RWPE2 (cell line): ENCODE measurements around the gene PSTPIP1.

Experiments
- ATAC-seq: fragments of 200-7000 bp; cut with Tn5 transposase; 3 replicates; pipeline ENCODE4 v1.9.1; 2021; ENCODE audit warnings: low read depth
- DNase-seq: peaks from one replicate; pipeline ENCODE4 v3.0.0-alpha.2; 2020; ENCODE audit warnings: low spot score
- H3K27ac ChIP-seq: fragments of 450-650 bp; 2 replicates; pipeline ENCODE4 v1.5.1; 2017; ENCODE audit warnings: mild to moderate bottlenecking; ENCODE audit not compliant: poor library complexity, severe bottlenecking
- H3K27me3 ChIP-seq: fragments of 250-450 bp; sonication (Bioruptor Pico); 2 replicates; pipeline ENCODE4 v1.5.1; 2021; ENCODE audit warnings: mild to moderate bottlenecking, moderate library complexity; ENCODE audit not compliant: insufficient read depth, poor library complexity, severe bottlenecking
- H3K36me3 ChIP-seq: fragments of 250-450 bp; sonication (Bioruptor Pico); 2 replicates; pipeline ENCODE4 v1.5.1; 2020; ENCODE audit warnings: low read depth, mild to moderate bottlenecking, moderate library complexity
- H3K4me1 ChIP-seq: fragments of 250-450 bp; sonication (Bioruptor Pico); 2 replicates; pipeline ENCODE4 v1.5.1; 2021; ENCODE audit warnings: mild to moderate bottlenecking, moderate library complexity; ENCODE audit not compliant: insufficient read depth, poor library complexity, severe bottlenecking
- H3K4me3 ChIP-seq: fragments of 250-450 bp; sonication (Bioruptor Pico); 2 replicates; pipeline ENCODE4 v1.5.1; 2021; ENCODE audit warnings: mild to moderate bottlenecking, moderate library complexity; ENCODE audit not compliant: severe bottlenecking
- H3K9me3 ChIP-seq: fragments of 250-450 bp; sonication (Bioruptor Pico); 2 replicates; pipeline ENCODE4 v1.5.1; 2021; ENCODE audit warnings: mild to moderate bottlenecking, moderate library complexity; ENCODE audit not compliant: severe bottlenecking
- CTCF ChIP-seq: fragments of 450-650 bp; IDR thresholded peaks from one replicate; pipeline ENCODE4 v1.5.1; 2017; ENCODE audit warnings: mild to moderate bottlenecking, moderate library complexity; ENCODE audit not compliant: poor library complexity, severe bottlenecking

PSTPIP1 gene

GRCh38 chr15:76979996-76980520 is 14.9 kb upstream of the PSTPIP1 start:
- no peaks in the 10 kb centered on the region for H3K9me3 ChIP-seq
- no peak overlapping the region for H3K27ac ChIP-seq
- H3K27me3 ChIP-seq, result no peaks in the 10 kb centered on the region
- no peaks in the 10 kb centered on the region for H3K4me1 ChIP-seq
- no peak for DNase-seq
- H3K36me3 ChIP-seq, result no peaks in the 10 kb centered on the region
- no peak overlapping the region for H3K4me3 ChIP-seq
- no peak for ATAC-seq
- TF ChIP-seq CTCF, result no peak

GRCh38 chr15:76982356-76982755 is 12.6 kb upstream of the PSTPIP1 start:
- H3K9me3 ChIP-seq, result no peaks in the 10 kb centered on the region
- H3K36me3 ChIP-seq, result no peaks in the 10 kb centered on the region
- no peak for DNase-seq
- H3K27ac ChIP-seq, result no peak overlapping the region
- H3K4me1 ChIP-seq, result no peaks in the 10 kb centered on the region
- ATAC-seq, result no peak
- TF ChIP-seq CTCF, result no peak
- no peak overlapping the region for H3K4me3 ChIP-seq
- H3K27me3 ChIP-seq, result no peaks in the 10 kb centered on the region

GRCh38 chr15:76982756-76983155 is 12.2 kb upstream of the PSTPIP1 start:
- no peak for DNase-seq
- no peaks in the 10 kb centered on the region for H3K27me3 ChIP-seq
- TF ChIP-seq CTCF, result no peak
- no peak overlapping the region for H3K27ac ChIP-seq
- no peak overlapping the region for H3K4me3 ChIP-seq
- ATAC-seq, result no peak
- no peaks in the 10 kb centered on the region for H3K36me3 ChIP-seq
- H3K9me3 ChIP-seq, result no peaks in the 10 kb centered on the region
- no peaks in the 10 kb centered on the region for H3K4me1 ChIP-seq

- Histone ChIP-seq H3K4me3 (no peak overlapping the region), H3K4me1 (no peaks in the 10 kb centered on the region), H3K9me3 (no peaks in the 10 kb centered on the region), H3K36me3 (no peaks in the 10 kb centered on the region), H3K27ac (no peak overlapping the region), H3K27me3 (no peaks in the 10 kb centered on the region)
- TF ChIP-seq CTCF, result no peak
- ATAC-seq, result peak; percentile 31; the same call in 2 of the 3 replicates
- no peak for DNase-seq
Observed at GRCh38 chr15:76983590-76984375, 11.1 kb upstream of the PSTPIP1 start.

GRCh38 chr15:76986743-76987142 is 8.2 kb upstream of the PSTPIP1 start:
- H3K27me3 ChIP-seq, result no peaks in the 10 kb centered on the region
- no peaks in the 10 kb centered on the region for H3K9me3 ChIP-seq
- no peaks in the 10 kb centered on the region for H3K4me1 ChIP-seq
- no peak overlapping the region for H3K4me3 ChIP-seq
- no peak overlapping the region for H3K27ac ChIP-seq
- H3K36me3 ChIP-seq, result no peaks in the 10 kb centered on the region
- DNase-seq (peak; percentile 20), ATAC-seq (no peak; the same call in 2 of the 3 replicates)
- TF ChIP-seq CTCF, result no peak
